Measurements from ENCODE around the gene PIGH. TPM values are rescaled to one million over a fixed set of nuclear protein-coding genes. Genes with fewer than 3 reads are reported as not detected.

The PIGH gene
- total RNA-seq, 4 donors from 2014 or later = 19.2 to 48.8 (median 23.8) TPM

DNA sequence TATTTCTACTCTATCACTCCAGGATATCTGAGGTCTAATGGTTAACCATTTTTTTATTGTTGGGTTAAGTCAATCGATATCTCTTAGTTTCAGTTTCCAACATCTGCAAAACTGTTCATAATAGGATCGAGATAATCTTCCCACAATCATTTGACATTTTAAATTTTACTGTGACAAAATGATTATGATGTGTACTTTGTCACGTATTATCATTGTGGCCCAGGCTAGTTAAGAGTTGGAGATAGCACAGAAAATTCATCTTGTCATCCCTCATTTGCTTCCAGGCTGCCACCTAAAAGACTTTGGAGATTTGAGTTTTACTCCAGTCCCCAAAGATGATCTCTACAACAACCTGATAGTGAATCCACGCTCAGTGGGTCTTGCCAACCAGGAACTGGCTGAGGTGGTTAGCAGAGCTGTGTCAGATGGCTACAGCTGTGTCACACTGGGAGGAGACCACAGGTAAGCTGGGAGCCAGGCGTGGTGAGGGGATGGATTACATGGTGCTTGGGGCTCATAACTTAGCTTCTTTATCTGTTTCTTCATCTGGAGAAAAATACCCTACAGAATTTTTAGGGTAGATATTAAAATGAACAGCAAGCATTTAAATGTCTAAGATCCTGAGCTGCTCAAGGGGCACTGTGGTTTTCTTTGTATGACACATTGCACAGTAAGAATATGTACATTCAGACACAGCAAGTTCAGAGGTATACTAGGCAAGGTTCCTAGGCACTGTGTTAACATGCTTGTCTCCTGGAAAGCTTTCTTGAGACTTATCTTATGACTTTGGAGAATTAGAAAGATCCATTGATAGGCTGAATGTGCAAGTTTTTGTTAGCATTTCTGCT, 42.1 kb upstream of the PIGH start:
- Histone ChIP-seq H3K27me3 (no peaks in the 10 kb centered on the region), H3K36me3 (peaks cover 0 to 17% (median 4%) of the 10 kb centered on the region in 3 donors), H3K4me3 (no peak overlapping the region), H3K27ac (no peak overlapping the region), H3K4me1 (no peaks in the 10 kb centered on the region), H3K9me3 (no peaks in the 10 kb centered on the region)
- TF ChIP-seq, protein P1, sequence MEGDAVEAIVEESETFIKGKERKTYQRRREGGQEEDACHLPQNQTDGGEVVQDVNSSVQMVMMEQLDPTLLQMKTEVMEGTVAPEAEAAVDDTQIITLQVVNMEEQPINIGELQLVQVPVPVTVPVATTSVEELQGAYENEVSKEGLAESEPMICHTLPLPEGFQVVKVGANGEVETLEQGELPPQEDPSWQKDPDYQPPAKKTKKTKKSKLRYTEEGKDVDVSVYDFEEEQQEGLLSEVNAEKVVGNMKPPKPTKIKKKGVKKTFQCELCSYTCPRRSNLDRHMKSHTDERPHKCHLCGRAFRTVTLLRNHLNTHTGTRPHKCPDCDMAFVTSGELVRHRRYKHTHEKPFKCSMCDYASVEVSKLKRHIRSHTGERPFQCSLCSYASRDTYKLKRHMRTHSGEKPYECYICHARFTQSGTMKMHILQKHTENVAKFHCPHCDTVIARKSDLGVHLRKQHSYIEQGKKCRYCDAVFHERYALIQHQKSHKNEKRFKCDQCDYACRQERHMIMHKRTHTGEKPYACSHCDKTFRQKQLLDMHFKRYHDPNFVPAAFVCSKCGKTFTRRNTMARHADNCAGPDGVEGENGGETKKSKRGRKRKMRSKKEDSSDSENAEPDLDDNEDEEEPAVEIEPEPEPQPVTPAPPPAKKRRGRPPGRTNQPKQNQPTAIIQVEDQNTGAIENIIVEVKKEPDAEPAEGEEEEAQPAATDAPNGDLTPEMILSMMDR (IDR thresholded peaks at IDR 0.05) = no peak
- TF ChIP-seq EP300 (IDR thresholded peaks at IDR 0.05) = no peak
- no peak for TF ChIP-seq POLR2A (IDR thresholded peaks at IDR 0.05)
- no peak for DNase-seq (ENCODE audit: low spot score in 2 of 2)
- 94% methylated on average over 5 of the region's 5 CpGs for WGBS, 2 donors

DNA sequence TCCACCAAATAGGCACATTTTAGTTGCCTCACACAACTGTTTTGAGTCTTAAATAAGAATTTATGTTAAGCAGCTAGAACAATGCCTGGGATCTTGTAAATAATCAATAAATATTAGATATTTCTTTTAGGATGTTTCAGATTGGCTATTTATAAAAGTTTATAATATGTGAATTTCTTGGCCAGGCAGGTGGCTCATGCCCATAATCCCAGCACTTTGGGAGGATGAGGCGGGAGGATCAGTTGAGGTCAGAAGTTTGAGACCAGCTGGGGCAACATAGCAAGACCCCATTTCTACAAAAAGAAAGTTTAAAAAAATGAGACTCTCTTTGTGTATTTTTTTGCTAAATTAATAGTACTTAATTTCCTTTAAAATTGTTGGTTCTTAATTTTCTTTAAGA, 41.4 kb upstream of the PIGH start:
- TF ChIP-seq EP300 (IDR thresholded peaks at IDR 0.05) (no peak), POLR2A (IDR thresholded peaks at IDR 0.05) (no peak)
- TF ChIP-seq, protein P1 (IDR thresholded peaks at IDR 0.05) = no peak
- H3K36me3 ChIP-seq = peaks cover 0 to 15% (median 0%) of the 10 kb centered on the region in 3 donors
- no peak for DNase-seq (ENCODE audit: low spot score in 2 of 2)
- no peaks in the 10 kb centered on the region for H3K9me3 ChIP-seq
- WGBS, 2 donors = 93 to 95% methylated on average over 1 of the region's 1 CpG
- no peak overlapping the region for H3K27ac ChIP-seq
- no peak overlapping the region for H3K4me3 ChIP-seq
- no peaks in the 10 kb centered on the region for H3K27me3 ChIP-seq
- no peaks in the 10 kb centered on the region for H3K4me1 ChIP-seq

DNA sequence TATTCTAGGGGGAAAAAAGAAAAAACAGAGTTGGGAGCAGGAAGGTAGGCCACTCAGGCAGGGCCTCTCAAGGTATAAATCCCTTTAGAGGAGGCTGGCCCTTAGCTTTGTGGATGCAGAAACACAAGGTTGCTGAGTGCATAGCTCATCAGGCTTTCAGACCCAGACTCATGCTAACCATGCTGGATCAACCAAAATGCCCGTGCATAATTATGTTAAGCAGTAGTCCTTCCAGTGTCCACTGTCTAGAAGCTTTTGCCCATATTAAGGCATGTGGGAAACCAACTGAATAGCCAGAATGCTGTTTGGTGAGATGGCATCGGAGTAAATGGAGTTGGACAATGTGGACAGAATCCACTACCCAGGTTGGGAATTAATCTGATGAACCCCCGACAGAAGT, 38.6 kb upstream of the PIGH start:
- H3K27me3 ChIP-seq = no peaks in the 10 kb centered on the region
- peaks cover 0 to 3% (median 0%) of the 10 kb centered on the region in 3 donors for H3K36me3 ChIP-seq
- DNase-seq (ENCODE audit: low spot score in 2 of 2) = no peak
- no peak overlapping the region for H3K4me3 ChIP-seq
- WGBS, 2 donors = 90 to 95% methylated on average over 3 of the region's 3 CpGs
- H3K27ac ChIP-seq = no peak overlapping the region
- TF ChIP-seq EP300 (IDR thresholded peaks at IDR 0.05) = no peak
- TF ChIP-seq, protein P1 (IDR thresholded peaks at IDR 0.05) = no peak
- TF ChIP-seq POLR2A (IDR thresholded peaks at IDR 0.05) = no peak
- no peaks in the 10 kb centered on the region for H3K4me1 ChIP-seq
- no peaks in the 10 kb centered on the region for H3K9me3 ChIP-seq

DNA sequence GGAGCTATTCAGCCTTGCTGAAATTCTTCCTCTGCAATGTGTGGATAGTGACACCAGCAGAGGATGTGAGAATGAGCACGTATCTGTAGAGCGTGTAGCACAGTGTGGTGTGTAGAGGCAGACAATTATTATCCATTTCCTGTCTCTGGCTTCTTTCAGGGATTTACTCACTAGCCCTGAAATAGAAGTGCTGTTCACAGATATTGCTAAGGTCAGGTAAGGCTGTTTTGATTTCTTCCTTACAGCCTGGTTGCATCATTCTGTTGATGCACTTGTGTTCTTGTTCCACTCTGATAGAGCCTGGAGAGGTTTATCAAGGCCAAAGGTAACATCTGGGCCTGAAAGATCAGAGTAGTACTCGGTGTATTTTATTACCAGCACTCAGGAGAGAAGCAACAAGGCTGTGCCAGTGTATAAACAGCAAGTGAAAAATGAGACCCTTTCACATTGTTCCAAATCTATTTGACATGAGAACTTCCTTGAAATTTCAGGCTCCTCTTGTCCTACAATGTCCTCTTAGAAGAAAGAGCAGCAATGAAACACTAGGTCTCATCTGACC, 36.4 kb upstream of the PIGH start:
- 41 to 49% methylated on average over 3 of the region's 3 CpGs for WGBS, 2 donors
- no peak for DNase-seq (ENCODE audit: low spot score in 2 of 2)
- TF ChIP-seq, protein P1 (IDR thresholded peaks at IDR 0.05) = no peak
- TF ChIP-seq EP300 (IDR thresholded peaks at IDR 0.05) = no peak
- no peak for TF ChIP-seq POLR2A (IDR thresholded peaks at IDR 0.05)
- Histone ChIP-seq H3K27me3 (no peaks in the 10 kb centered on the region), H3K36me3 (no peaks in the 10 kb centered on the region), H3K4me1 (no peaks in the 10 kb centered on the region), H3K9me3 (no peaks in the 10 kb centered on the region), H3K4me3 (no peak overlapping the region), H3K27ac (no peak overlapping the region)

DNA sequence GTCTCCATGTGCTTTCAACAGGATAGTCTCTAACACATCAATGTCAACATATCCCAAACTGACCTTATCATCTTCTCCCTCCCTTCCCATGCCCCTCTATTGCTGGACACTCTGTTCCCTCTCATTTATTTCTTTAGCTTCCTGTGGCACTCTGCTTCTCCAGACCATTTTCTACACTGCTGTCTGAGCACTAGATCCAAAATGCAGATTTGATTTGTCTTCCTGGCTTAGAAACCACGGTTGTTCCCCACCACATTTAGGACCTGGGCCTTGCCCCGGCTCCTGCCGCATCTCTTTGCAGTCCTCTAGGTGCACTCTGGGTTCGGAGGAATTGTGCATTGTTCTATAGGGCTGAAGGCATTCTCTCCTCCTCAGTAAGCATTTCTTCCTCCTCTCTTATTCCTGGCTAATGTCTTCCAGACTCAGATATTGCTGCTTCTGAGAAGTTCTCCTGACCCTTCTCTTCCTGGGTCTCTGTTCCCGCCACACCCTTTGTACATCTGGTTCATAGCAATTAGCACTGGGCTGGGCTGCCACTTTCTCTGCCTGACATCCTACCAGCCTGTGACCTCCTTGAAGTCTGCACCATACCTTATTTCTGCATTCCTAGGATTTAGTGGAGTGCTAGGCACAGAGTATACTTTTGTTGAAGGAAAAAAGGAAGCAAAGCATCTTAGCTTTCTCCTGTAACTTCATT, 33.5 kb upstream of the PIGH start:
- no peak overlapping the region for H3K4me3 ChIP-seq
- no peaks in the 10 kb centered on the region for H3K36me3 ChIP-seq
- no peaks in the 10 kb centered on the region for H3K4me1 ChIP-seq
- no peak overlapping the region for H3K27ac ChIP-seq
- no peak for TF ChIP-seq EP300 (IDR thresholded peaks at IDR 0.05)
- no peak for TF ChIP-seq POLR2A (IDR thresholded peaks at IDR 0.05)
- 79 to 87% methylated on average over 5 of the region's 5 CpGs for WGBS, 2 donors
- DNase-seq (ENCODE audit: low spot score in 2 of 2) = no peak
- H3K27me3 ChIP-seq = no peaks in the 10 kb centered on the region
- H3K9me3 ChIP-seq = no peaks in the 10 kb centered on the region

Data from tibial nerve (tissue), 4 donors.